ENCODE data around the gene RASSF5.

The RASSF5 gene

GRCh38 chr1:206547104-206547503, 39.8 kb downstream of the RASSF5 start:
- no peak for DNase-seq (ENCODE audit: low read depth in 2 of 2)

DNA sequence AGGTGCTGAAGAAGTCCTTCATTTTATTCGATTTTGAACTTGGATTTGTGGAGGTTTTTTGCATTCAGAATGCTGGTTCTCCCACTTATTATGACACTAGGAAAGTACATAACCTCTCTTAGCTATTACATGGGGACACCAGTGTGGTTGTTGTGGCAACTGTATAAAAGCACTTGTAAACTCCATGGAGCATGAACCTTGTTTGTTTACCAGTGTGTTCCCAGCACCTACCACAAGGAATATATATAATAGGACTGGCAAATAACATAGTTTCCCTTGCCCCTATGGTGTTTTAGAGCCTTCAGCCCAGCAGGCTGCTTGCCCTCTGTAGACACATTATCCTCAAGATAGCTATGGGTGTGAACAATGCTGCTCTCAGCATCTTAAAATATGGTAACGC, 43.1 kb downstream of the RASSF5 start:
- DNase-seq (ENCODE audit: low read depth in 2 of 2): no peak

DNA sequence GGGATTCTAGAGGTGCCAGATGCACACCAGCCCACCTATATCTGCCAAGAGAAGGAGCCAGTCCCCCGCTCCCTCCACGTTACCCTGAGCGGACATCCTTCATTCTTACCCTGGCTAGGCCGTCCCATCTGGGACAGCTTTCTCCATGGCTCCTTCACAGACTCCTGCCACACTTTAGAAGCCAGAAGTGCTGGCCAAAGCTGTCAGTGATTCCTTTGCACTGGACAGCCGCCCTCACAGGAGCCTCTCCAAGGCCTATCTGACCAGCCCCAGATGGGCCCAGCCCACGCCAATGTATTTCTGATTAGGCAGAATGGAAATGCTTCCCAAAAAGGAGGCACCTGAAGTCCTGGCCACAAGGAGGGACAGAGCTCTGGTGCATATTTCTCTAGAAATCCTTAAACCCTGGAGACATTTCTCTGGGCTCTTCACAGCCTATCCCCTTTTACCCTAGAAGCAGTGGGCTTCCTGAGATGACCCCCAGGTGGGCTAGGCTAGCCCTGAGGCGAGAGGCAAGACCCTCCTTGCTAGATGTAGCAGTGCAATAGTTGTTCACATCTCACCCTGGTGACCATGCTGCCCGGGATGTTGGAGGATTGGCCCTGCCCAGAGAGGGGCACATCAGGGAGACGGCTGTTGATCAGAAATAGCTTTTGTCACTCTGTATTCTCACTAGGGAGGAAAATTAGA, 44.1 kb downstream of the RASSF5 start:
- no peak for DNase-seq (ENCODE audit: low read depth in 2 of 2)

GRCh38 chr1:206551986-206552326, 44.6 kb downstream of the RASSF5 start:
- DNase-seq (ENCODE audit: low read depth in 2 of 2): peak; percentile 36 to 62

DNA sequence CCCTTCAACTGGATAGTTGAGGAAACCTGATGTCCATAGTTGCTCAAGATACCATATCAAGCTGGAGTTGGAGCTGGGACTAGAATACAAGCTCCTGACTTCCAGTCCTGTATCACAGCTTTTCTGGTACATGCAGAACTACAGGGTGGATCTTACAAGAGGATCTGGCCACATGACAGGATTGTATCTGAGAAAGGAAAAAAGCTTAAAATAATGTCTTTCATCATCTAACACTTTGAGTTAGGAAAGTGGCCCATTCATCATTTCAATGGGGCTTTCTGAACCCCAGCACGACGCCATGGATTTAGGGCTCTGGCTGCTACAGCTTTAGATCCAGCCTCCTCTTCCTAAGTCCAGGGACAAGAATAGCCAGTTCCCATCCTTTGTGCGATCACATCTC, 46.9 kb downstream of the RASSF5 start:
- DNase-seq (ENCODE audit: low read depth in 2 of 2): no peak

GRCh38 chr1:206554701-206555472, 47.6 kb downstream of the RASSF5 start:
- DNase-seq (ENCODE audit: low read depth in 2 of 2): no peak

- no peak for DNase-seq (ENCODE audit: low read depth in 2 of 2)
Measured at GRCh38 chr1:206555473-206555935, 48.2 kb downstream of the RASSF5 start.

DNA sequence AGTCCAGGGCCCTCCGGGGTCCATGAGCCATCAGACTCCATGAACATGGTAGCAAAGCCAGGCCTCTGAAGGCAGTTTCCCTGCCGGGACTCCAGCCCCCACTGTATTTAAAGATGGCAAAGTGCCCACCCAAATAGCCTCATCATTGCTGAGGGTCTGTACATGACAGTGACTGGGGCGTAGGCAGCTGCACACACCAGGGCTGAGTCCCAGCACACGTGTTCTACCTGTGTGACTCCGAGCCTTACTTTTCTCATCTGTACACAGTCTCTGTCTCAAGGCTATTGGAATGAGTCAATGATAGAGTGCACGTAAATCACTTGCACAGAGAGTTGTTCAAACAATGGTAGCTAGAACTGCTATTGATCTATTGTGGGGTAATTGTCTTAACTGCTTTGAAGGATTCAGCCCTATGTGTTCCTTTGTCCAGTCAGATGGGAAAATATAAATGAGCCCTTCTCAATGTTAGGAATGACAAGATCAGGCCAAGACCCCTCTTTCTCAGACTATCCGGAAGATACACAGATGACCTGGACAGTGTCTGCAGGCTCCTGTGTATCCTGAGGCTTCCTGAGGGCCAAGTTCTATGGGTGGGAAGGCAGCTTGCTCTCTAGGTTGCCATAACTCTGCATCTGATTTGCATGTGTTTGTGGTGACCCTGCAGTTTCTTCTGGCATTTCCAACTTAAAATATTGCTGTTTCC, 48.9 kb downstream of the RASSF5 start:
- no peak for DNase-seq (ENCODE audit: low read depth in 2 of 2)

GRCh38 chr1:206556750-206557635, 49.7 kb downstream of the RASSF5 start:
- DNase-seq (ENCODE audit: low read depth in 2 of 2): peak; percentile 81 to 82

GRCh38 chr1:206557636-206558473, 50.5 kb downstream of the RASSF5 start:
- no peak for DNase-seq (ENCODE audit: low read depth in 2 of 2)

DNA sequence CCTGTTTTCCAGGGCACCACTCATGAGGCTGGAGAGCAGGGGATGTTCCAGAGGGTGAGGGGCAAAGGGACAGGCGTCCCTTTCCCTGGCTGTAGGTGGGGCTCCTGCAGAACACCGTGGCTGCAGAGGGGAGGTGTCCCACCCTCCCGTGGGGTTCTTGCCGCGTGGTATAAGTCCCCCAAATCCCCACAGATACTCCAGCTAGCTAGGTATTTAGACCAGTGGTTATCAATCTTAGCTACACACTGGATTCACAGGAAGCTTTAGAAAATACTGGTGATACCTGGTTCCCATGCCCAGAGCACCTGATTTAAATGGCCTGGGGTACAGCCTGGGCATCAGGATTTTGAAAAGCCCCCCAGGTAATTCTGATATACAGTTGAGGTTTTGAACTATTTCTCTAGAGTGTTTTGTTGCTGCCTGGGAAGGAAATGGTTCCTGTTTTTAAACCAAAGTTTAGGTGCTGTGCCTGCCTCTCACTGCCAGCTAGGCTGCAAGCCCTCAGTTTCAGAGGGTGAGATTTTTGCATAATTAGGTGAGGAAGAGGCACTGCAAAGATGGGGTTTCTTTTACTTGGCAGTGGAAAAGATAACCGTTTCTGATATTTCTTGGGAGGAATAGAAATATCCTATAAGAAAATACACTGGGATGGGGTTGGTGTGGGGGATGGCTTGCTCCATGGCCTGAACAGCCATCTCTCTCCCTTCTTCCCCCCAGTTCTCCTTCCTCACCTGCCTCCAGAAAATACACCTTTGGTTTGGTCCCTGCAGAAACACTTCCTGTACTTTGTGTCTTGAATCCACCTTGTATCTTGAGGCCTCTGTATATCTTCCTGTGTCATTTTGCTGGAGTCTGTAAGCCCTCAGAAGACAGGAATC, 51.7 kb downstream of the RASSF5 start:
- DNase-seq (ENCODE audit: low read depth in 2 of 2): no peak

GRCh38 chr1:206559672-206559995, 52.3 kb downstream of the RASSF5 start:
- no peak for DNase-seq (ENCODE audit: low read depth in 2 of 2)

DNA sequence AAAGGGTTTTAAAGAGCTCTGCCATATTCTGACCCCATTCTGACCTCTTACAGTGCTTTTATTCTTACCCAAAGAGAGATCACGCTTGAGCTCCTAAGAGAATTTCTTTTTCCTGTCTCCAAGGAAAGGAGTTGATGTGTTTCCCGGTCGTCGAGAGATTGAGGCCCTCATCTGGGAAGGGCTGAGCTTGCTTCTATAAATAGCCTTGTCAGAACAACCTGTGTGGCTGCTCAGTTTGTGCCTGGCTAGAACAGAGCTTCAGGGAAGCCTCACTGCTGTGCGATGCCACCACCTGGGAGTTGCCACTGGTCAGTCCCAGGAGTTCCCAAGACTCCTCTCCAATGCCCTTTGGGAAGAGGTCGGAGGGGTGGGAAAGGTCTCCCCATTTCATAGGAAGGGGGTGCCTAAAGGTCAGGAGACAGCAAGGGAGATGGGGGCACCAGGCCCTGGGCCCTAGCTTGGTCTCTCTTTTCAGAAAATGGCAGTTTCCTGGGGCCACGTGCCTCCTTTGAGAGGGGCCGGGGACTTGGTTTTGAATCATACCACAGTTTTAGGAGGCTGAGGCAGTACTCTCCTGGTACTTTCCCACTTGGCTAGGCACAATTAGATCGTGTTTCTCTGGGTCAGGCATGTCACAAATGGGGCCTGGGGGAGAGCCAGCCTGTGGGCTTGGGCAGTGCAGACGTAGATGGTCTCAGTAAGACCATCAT, 52.8 kb downstream of the RASSF5 start:
- DNase-seq (ENCODE audit: low read depth in 2 of 2): no peak

- no peak for DNase-seq (ENCODE audit: low read depth in 2 of 2)
Measured at GRCh38 chr1:206563367-206564207, 56.3 kb downstream of the RASSF5 start.

- no peak for DNase-seq (ENCODE audit: low read depth in 2 of 2)
Measured at GRCh38 chr1:206565995-206566394, 58.7 kb downstream of the RASSF5 start.

GRCh38 chr1:206566999-206567398, 59.7 kb downstream of the RASSF5 start:
- no peak for DNase-seq (ENCODE audit: low read depth in 2 of 2)

DNA sequence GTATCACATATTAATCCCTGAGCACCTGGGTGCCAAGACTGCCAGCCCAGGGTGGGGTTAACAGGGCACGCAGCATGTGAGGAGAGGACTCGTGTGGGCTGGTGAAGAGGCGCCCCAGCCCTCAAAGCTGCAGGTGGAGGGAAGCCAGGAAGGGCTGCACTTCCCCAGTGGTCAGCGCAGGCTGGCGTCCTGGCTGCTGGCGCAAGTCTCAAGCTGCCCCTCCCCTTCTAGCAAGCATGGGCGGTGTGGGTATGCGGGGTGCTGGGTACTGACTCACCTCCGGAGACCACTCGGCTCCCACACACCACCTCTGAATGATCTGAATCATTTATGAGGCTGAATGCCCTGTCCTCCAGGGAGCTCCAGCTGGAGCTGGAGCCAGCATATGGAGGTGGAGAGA, 60.9 kb downstream of the RASSF5 start:
- no peak for DNase-seq (ENCODE audit: low read depth in 2 of 2)

GRCh38 chr1:206568779-206569352, 61.5 kb downstream of the RASSF5 start:
- DNase-seq (ENCODE audit: low read depth in 2 of 2): no peak

All from stimulated activated CD4-positive, alpha-beta T cell treated with anti-CD3 and anti-CD28 coated beads, Interleukin-1b, Interleukin-23, amount 100 ng/mL, for 4 hours (primary cell).